ENCODE measurements around the gene GALP.

GRCh38 chr19:56140583-56141416, 35.0 kb upstream of the GALP start, which contains the start of gene ZNF444:
- TF ChIP-seq CTCF (IDR thresholded peaks at IDR 0.05; ENCODE audit: insufficient read depth, low read length, poor library complexity, severe bottlenecking) (no peak), EZH2phosphoT487 (conservative IDR thresholded peaks at IDR 0.05; ENCODE audit: low read length) (no peak)

Measured in SU-DHL-6 (cell line).